NCI-H1105 (cell line): ENCODE measurements around the gene PLXNA4.
"Not testable (repeated sequence)": the region's sequence is repeated elsewhere in the genome, so short reads cannot be mapped to it uniquely, and the experiment has no call there.

Experiments
- DNase-seq: peaks from one replicate; lab custom pipeline; 2025; lab: John Stamatoyannopoulos, UW

Gene PLXNA4

GRCh38 chr7:132415259-132415658, 161.0 kb downstream of the PLXNA4 start:
- DNase-seq: no peak

GRCh38 chr7:132414857-132415256, 161.4 kb downstream of the PLXNA4 start:
- no peak for DNase-seq

- no peak for DNase-seq
Observed at GRCh38 chr7:132412435-132412834, 163.8 kb downstream of the PLXNA4 start.

GRCh38 chr7:132410861-132411541, 165.3 kb downstream of the PLXNA4 start:
- no peak for DNase-seq

GRCh38 chr7:132410385-132410784, 165.9 kb downstream of the PLXNA4 start:
- no peak for DNase-seq

- DNase-seq: no peak
Observed at GRCh38 chr7:132407764-132408163, 168.5 kb downstream of the PLXNA4 start.

- no peak for DNase-seq
Observed at GRCh38 chr7:132406039-132406438, 170.2 kb downstream of the PLXNA4 start.

GRCh38 chr7:132404261-132404660, 172.0 kb downstream of the PLXNA4 start:
- DNase-seq: no peak

GRCh38 chr7:132403465-132404110, 172.7 kb downstream of the PLXNA4 start:
- DNase-seq: no peak

GRCh38 chr7:132402751-132403245, 173.5 kb downstream of the PLXNA4 start:
- peak; percentile 34 for DNase-seq

GRCh38 chr7:132402096-132402495, 174.2 kb downstream of the PLXNA4 start:
- DNase-seq: peak; percentile 54

GRCh38 chr7:132400561-132401142, 175.6 kb downstream of the PLXNA4 start:
- DNase-seq: no peak

GRCh38 chr7:132399367-132399766, 176.9 kb downstream of the PLXNA4 start:
- DNase-seq: no peak

GRCh38 chr7:132398253-132398925, 177.9 kb downstream of the PLXNA4 start:
- no peak for DNase-seq

- DNase-seq: no peak
Observed at GRCh38 chr7:132397070-132397469, 179.2 kb downstream of the PLXNA4 start.

GRCh38 chr7:132395361-132395760, 180.9 kb downstream of the PLXNA4 start:
- no peak for DNase-seq

GRCh38 chr7:132394283-132395198, 181.7 kb downstream of the PLXNA4 start:
- no peak for DNase-seq

GRCh38 chr7:132393789-132394261, 182.4 kb downstream of the PLXNA4 start:
- DNase-seq: peak; percentile 33

- no peak for DNase-seq
Observed at GRCh38 chr7:132392713-132393112, 183.6 kb downstream of the PLXNA4 start.

GRCh38 chr7:132390705-132391104, 185.6 kb downstream of the PLXNA4 start:
- no peak for DNase-seq

- not testable (repeated sequence) for DNase-seq
Observed at GRCh38 chr7:132390049-132390448, 186.2 kb downstream of the PLXNA4 start.
